ENCODE measurements around the gene RNASEH2A. TPM values are rescaled to one million over a fixed set of nuclear protein-coding genes. Genes with fewer than 3 reads are reported as not detected.
A peak's percentile ranks its signal among the peaks of the same experiment; 100 is the strongest.

The RNASEH2A gene
- total RNA-seq, 4 donors from 2014 or later: 2.3 to 18.9 (median 3.1) TPM

- TF ChIP-seq POLR2A (IDR thresholded peaks at IDR 0.05): peak; percentile 18 to 73
- TF ChIP-seq CTCF (IDR thresholded peaks at IDR 0.05): peak in 1 of 4 experiments; percentile 11
- intact Hi-C loops (cut with DNase I; ENCODE audit: low total_unique reads): no loop called here
- Histone ChIP-seq H3K36me3 (no peaks in the 10 kb centered on the region), H3K9me3 (no peaks in the 10 kb centered on the region), H3K4me3 (peak overlapping the region; percentile 48 to 49), H3K27ac (peak overlapping the region; percentile 98 to 100), H3K4me1 (peaks cover 0 to 19% of the 10 kb centered on the region in 2 donors), H3K27me3 (no peaks in the 10 kb centered on the region)
- DNase-seq: peak; percentile 90 to 93
Measured at GRCh38 chr19:12782424-12783290, 23.7 kb upstream of the RNASEH2A start.

- Histone ChIP-seq H3K4me1 (peaks cover 0 to 25% of the 10 kb centered on the region in 2 donors), H3K27ac (peak overlapping the region; percentile 98 to 100), H3K27me3 (no peaks in the 10 kb centered on the region), H3K4me3 (peak overlapping the region; percentile 48 to 49), H3K9me3 (no peaks in the 10 kb centered on the region), H3K36me3 (no peaks in the 10 kb centered on the region)
- peak in 1 of 2 donors; percentile 28 for DNase-seq
- intact Hi-C loops (cut with DNase I; ENCODE audit: low total_unique reads): no loop called here
- no peak for TF ChIP-seq POLR2A (IDR thresholded peaks at IDR 0.05)
- TF ChIP-seq CTCF (IDR thresholded peaks at IDR 0.05): no peak
Measured at GRCh38 chr19:12783291-12783848, 23.0 kb upstream of the RNASEH2A start.

- no peak overlapping the region for H3K4me3 ChIP-seq
- no peaks in the 10 kb centered on the region for H3K27me3 ChIP-seq
- no peaks in the 10 kb centered on the region for H3K9me3 ChIP-seq
- peak in 1 of 2 donors; percentile 50 for DNase-seq
- H3K27ac ChIP-seq: peak overlapping the region; percentile 98 to 100
- intact Hi-C loops (cut with DNase I; ENCODE audit: low total_unique reads): no loop called here
- TF ChIP-seq CTCF (IDR thresholded peaks at IDR 0.05) (no peak), POLR2A (IDR thresholded peaks at IDR 0.05) (no peak)
- peaks cover 0 to 23% of the 10 kb centered on the region in 2 donors for H3K4me1 ChIP-seq
- no peaks in the 10 kb centered on the region for H3K36me3 ChIP-seq
Measured at GRCh38 chr19:12783849-12784393, 22.5 kb upstream of the RNASEH2A start.

GRCh38 chr19:12784394-12784870 lies 22.0 kb upstream of the RNASEH2A start:
- H3K9me3 ChIP-seq: no peaks in the 10 kb centered on the region
- intact Hi-C loops (cut with DNase I; ENCODE audit: low total_unique reads): no loop called here
- H3K4me1 ChIP-seq: peaks cover 0 to 18% of the 10 kb centered on the region in 2 donors
- no peaks in the 10 kb centered on the region for H3K27me3 ChIP-seq
- H3K36me3 ChIP-seq: no peaks in the 10 kb centered on the region
- DNase-seq: no peak
- H3K4me3 ChIP-seq: no peak overlapping the region
- peak overlapping the region; percentile 98 to 100 for H3K27ac ChIP-seq
- TF ChIP-seq CTCF (IDR thresholded peaks at IDR 0.05) (no peak), POLR2A (IDR thresholded peaks at IDR 0.05) (no peak)

Measured in uterus (tissue), 4 donors.